K562 (cell line): ENCODE results near the gene XRCC5. TPM values are rescaled to one million over a fixed set of nuclear protein-coding genes. Genes with fewer than 3 reads are reported as not detected.

Source experiments
- FOXJ2 ChIP-seq: fragments of 200-800 bp; sonication (Bioruptor generic); IDR thresholded peaks from 2 replicates; pipeline ENCODE4 v1.6.1; 2016; ENCODE audit warnings: missing genetic modification characterization, missing compliant biosample characterization
- HLTF ChIP-seq: fragments of 450-650 bp; IDR thresholded peaks from 2 replicates; pipeline ENCODE4 v1.6.1; 2016
- HMGN3 ChIP-seq: IDR thresholded peaks from 2 replicates; pipeline ENCODE4 v1.6.1; 2011; ENCODE audit warnings: borderline replicate concordance, low read depth, mild to moderate bottlenecking, mixed read lengths, low read length; ENCODE audit not compliant: insufficient read length; ENCODE audit errors: extremely low read depth
- KDM5B ChIP-seq: fragments of 200-600 bp; sonication (generic); IDR thresholded peaks from 2 replicates; pipeline ENCODE4 v1.6.1; 2012; ENCODE audit warnings: low read depth, mild to moderate bottlenecking, moderate library complexity, low read length, control low read depth, inconsistent platforms; ENCODE audit not compliant: insufficient replicate concordance
- MXI1 ChIP-seq: IDR thresholded peaks from 2 replicates; pipeline ENCODE4 v1.6.1; 2011; ENCODE audit warnings: low read depth, mild to moderate bottlenecking, improper control_type of control experiment, low read length
- NCOA2 ChIP-seq, 2 experiments: fragments of 450-650 bp; IDR thresholded peaks; 2 replicates each; pipeline ENCODE4 v1.6.1; 2018; ENCODE audit warnings: mild to moderate bottlenecking in 2 of 2, moderate library complexity in 1 of 2; ENCODE audit not compliant: partially characterized antibody in 2 of 2
- NR2F6 ChIP-seq: fragments of 450-650 bp; formaldehyde crosslinking; IDR thresholded peaks from 2 replicates; pipeline ENCODE4 v1.4.0; 2020; ENCODE audit warnings: mild to moderate bottlenecking
- PBX2 ChIP-seq, 2 experiments: IDR thresholded peaks in 1 of 2; conservative IDR thresholded peaks in 1 of 2; 2 replicates each; pipeline ENCODE4 v1.6.1; 2016; ENCODE audit warnings: low read depth in 2 of 2, mild to moderate bottlenecking in 1 of 2, missing compliant biosample characterization in 1 of 2, missing genetic modification characterization in 1 of 2, moderate library complexity in 1 of 2
- POLR2G ChIP-seq: fragments of 200-400 bp; formaldehyde crosslinking; IDR thresholded peaks from 2 replicates; pipeline ENCODE4 v1.6.1; 2017; ENCODE audit warnings: low read depth, mild to moderate bottlenecking, antibody characterized with exemption, low read length, moderate library complexity
- POU5F1 ChIP-seq: fragments of 150-350 bp; IDR thresholded peaks from 2 replicates; pipeline ENCODE4 v1.6.1; 2014; ENCODE audit warnings: borderline replicate concordance, low read length, low read depth, mild to moderate bottlenecking; ENCODE audit not compliant: partially characterized antibody
- PPARD ChIP-seq: fragments of 250-450 bp; sonication (Bioruptor Pico); IDR thresholded peaks from 2 replicates; pipeline ENCODE4 v1.8.0; 2022; ENCODE audit warnings: inconsistent platforms, mild to moderate bottlenecking, moderate library complexity
- RB1 ChIP-seq: fragments of 450-650 bp; IDR thresholded peaks from 2 replicates; pipeline ENCODE4 v1.6.1; 2017; ENCODE audit warnings: low read depth, mild to moderate bottlenecking
- RUNX1 ChIP-seq: sonication (generic); IDR thresholded peaks from 2 replicates; pipeline ENCODE4 v1.6.1; 2016; ENCODE audit warnings: antibody characterized with exemption, low read depth
- SFPQ ChIP-seq: fragments of 200-400 bp; formaldehyde crosslinking; IDR thresholded peaks from 2 replicates; pipeline ENCODE4 v1.6.1; 2017; ENCODE audit warnings: mild to moderate bottlenecking, low read depth, low read length, moderate library complexity
- ZNF134 ChIP-seq: fragments of 250-450 bp; sonication (Bioruptor Pico); conservative IDR thresholded peaks from 2 replicates; pipeline ENCODE4 v1.4.0; 2020
- ZNF398 ChIP-seq: fragments of 250-450 bp; sonication (Bioruptor Pico); IDR thresholded peaks from 2 replicates; pipeline ENCODE4 v1.8.0; 2021; ENCODE audit warnings: moderate library complexity, mild to moderate bottlenecking, inconsistent platforms
- ZNF778 ChIP-seq: fragments of 450-650 bp; formaldehyde crosslinking; IDR thresholded peaks from 2 replicates; pipeline ENCODE4 v1.4.0; 2020; ENCODE audit warnings: mild to moderate bottlenecking, moderate library complexity
- ZZZ3 ChIP-seq: fragments of 450-650 bp; IDR thresholded peaks from 2 replicates; pipeline ENCODE4 v1.6.1; 2016; ENCODE audit warnings: antibody characterized with exemption, mild to moderate bottlenecking, moderate library complexity
- polyA plus RNA-seq, 8 experiments: library from polyadenylated mRNA; depleted of rRNA in 4 of 8; stranded (reverse) in 5 of 8; unstranded in 3 of 8; fragments of >200 nt; fragmentation: Nextera tagmentation in 2 of 8; fragmentation: Illumina TruSeq in 1 of 8; extraction: Ambion mirVana in 2 of 8; extraction: Trizol in 1 of 8; gene quantifications; 2 replicates each; pipeline versions ENCODE4 v1.2.1 to v1.2.3, GENCODE V29; 2011 to 2014; ENCODE audit warnings: inconsistent platforms in 1 of 8, missing spikeins in 1 of 8
- total RNA-seq, 7 experiments: library from RNA; depleted of rRNA in 6 of 7; stranded (reverse); fragments of >200 nt in 6 of 7; fragmentation: Illumina TruSeq in 2 of 7; extraction: Trizol in 2 of 7; gene quantifications; 2 replicates each; pipeline versions ENCODE4 v1.2.1 to v1.2.3, GENCODE V29; 2011 to 2021; ENCODE audit warnings: low replicate concordance in 1 of 7

Gene XRCC5
- total and polyA plus RNA-seq, 9 of the 15 experiments (the other 6 are each of a cell fraction or from before 2014, with no cell fraction given): 168 to 551 (median 297) TPM

DNA sequence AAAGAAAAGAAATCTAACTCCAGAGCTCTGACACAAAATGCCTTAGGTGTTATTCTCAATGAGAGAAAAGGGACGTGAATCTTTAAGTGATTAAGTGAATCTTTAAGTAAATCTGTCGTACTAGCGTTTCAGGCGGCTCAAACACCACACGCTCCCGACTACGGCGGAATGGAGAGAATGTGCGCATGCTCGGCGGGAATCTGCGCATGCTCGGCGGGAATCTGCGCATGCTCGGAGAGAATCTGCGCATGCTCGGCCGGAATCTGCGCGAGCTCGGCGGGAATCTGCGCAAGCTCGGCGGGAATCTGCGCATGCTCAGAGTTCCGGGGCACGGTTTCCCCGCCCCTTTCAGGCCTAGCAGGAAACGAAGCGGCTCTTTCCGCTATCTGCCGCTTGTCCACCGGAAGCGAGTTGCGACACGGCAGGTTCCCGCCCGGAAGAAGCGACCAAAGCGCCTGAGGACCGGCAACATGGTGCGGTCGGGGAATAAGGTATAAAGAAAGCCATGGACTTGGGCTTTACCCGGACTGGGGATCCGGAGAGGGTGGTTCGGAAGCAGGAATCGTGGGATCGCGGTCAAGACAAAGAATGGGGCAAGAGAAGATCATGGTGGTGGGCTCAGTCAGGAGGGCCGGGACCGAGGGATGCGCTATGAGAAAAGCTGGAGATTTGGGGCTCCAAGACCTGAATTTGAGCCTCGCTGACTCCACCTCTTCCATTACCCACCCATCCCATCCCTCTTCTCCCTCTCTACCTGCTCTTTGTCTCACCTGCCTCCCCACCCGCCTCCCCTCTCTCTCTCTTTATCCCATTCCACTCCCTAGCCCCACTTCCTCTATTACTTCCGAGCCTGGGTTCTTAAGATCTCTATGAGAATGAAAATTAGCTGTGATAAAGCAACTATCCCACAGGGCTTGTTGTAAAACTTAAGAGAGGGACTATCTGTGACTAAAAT is at the start of gene XRCC5 (continued):
- TF ChIP-seq SFPQ (no peak), NR2F6 (CRISPR knock-in tag) (no peak), NCOA2 (IDR thresholded peaks at IDR 0.05; ENCODE audit: partially characterized antibody in 2 of 2) (no peak), ZZZ3 (peak; percentile 75; the same call in 1 of the 2 replicates), RUNX1 (no peak), HLTF (no peak), HMGN3 (no peak), POU5F1 (peak; percentile 83), ZNF134 (CRISPR knock-in tag) (no peak), MXI1 (no peak), ZNF778 (no peak), FOXJ2 (tag) (peak; percentile 54; the same call in 1 of the 2 replicates), PPARD (CRISPR knock-in tag) (no peak), PBX2 (CRISPR knock-in tag; IDR thresholded peaks at IDR 0.05; ENCODE audit: low read depth) (no peak), PBX2 (tag; conservative IDR thresholded peaks at IDR 0.05; ENCODE audit: low read depth) (no peak), RB1 (peak; percentile 46; the same call in 1 of the 2 replicates), KDM5B (peak; percentile 67), POLR2G (peak; percentile 88), ZNF398 (CRISPR knock-in tag) (no peak)
